HepG2 (cell line): ENCODE results near the gene SSBP2. TPM values are rescaled to one million over a fixed set of nuclear protein-coding genes. Genes with fewer than 3 reads are reported as not detected.

Experiments used
- CHCHD3 ChIP-seq: sonication (generic); formaldehyde crosslinking; IDR thresholded peaks from 2 replicates; pipeline ENCODE4 v1.8.0; 2022; ENCODE audit warnings: mild to moderate bottlenecking, missing genetic modification reagents, moderate library complexity
- CREBL2 ChIP-seq: sonication (generic); formaldehyde crosslinking; IDR thresholded peaks from 2 replicates; pipeline ENCODE4 v1.8.1; 2023; ENCODE audit warnings: missing genetic modification reagents, mild to moderate bottlenecking, borderline replicate concordance
- DNMT1 ChIP-seq: sonication (generic); formaldehyde crosslinking; IDR thresholded peaks from 2 replicates; pipeline ENCODE4 v1.5.1; 2020; ENCODE audit warnings: mild to moderate bottlenecking, missing genetic modification reagents
- GPN1 ChIP-seq: sonication (generic); formaldehyde crosslinking; IDR thresholded peaks from 2 replicates; pipeline ENCODE4 v1.5.1; 2020; ENCODE audit warnings: missing genetic modification reagents, borderline replicate concordance
- HMG20B ChIP-seq: conservative IDR thresholded peaks from 2 replicates; pipeline ENCODE4 v1.6.1; 2016; ENCODE audit warnings: missing genetic modification reagents, missing compliant biosample characterization
- KLF15 ChIP-seq: sonication (generic); formaldehyde crosslinking; IDR thresholded peaks from 2 replicates; pipeline ENCODE4 v1.8.1; 2023; ENCODE audit warnings: borderline replicate concordance, mild to moderate bottlenecking, inconsistent platforms, missing genetic modification reagents, mixed read lengths
- MAFF ChIP-seq: IDR thresholded peaks from 2 replicates; pipeline ENCODE4 v1.6.1; 2011; ENCODE audit warnings: low read depth, low read length, improper control_type of control experiment
- MED13 ChIP-seq: sonication (generic); formaldehyde crosslinking; IDR thresholded peaks from 2 replicates; pipeline ENCODE4 v1.5.0; 2020; ENCODE audit warnings: missing genetic modification reagents
- MED8 ChIP-seq: sonication (generic); formaldehyde crosslinking; IDR thresholded peaks from 2 replicates; pipeline ENCODE4 v1.8.1; 2023; ENCODE audit warnings: mild to moderate bottlenecking, missing genetic modification reagents; ENCODE audit not compliant: insufficient replicate concordance
- MLX ChIP-seq: IDR thresholded peaks from 2 replicates; pipeline ENCODE4 v1.6.1; 2016
- MXI1 ChIP-seq: IDR thresholded peaks from 3 replicates; pipeline ENCODE4 v1.6.1; 2012; ENCODE audit warnings: low read depth, low read length, inconsistent platforms, borderline replicate concordance
- NCOR1 ChIP-seq: fragments of 200-600 bp; sonication (generic); IDR thresholded peaks from 2 replicates; pipeline ENCODE4 v1.7.0; 2017; ENCODE audit warnings: antibody characterized with exemption, low read length, borderline replicate concordance
- PHF8 ChIP-seq: sonication (generic); formaldehyde crosslinking; IDR thresholded peaks from 2 replicates; pipeline ENCODE4 v1.5.0; 2020; ENCODE audit warnings: missing genetic modification reagents
- RFXAP ChIP-seq: sonication (generic); formaldehyde crosslinking; IDR thresholded peaks from 2 replicates; pipeline ENCODE4 v1.4.0; 2020; ENCODE audit warnings: missing genetic modification reagents, borderline replicate concordance
- SRSF1 ChIP-seq: fragments of 200-400 bp; formaldehyde crosslinking; optimal IDR thresholded peaks from 2 replicates; pipeline ENCODE3; 2017; ENCODE audit warnings: mild to moderate bottlenecking, low read depth, low read length, moderate library complexity
- ZBTB38 ChIP-seq: sonication (generic); formaldehyde crosslinking; IDR thresholded peaks from 2 replicates; pipeline ENCODE4 v1.5.1; 2020; ENCODE audit warnings: mild to moderate bottlenecking, missing genetic modification reagents
- ZNF205 ChIP-seq: IDR thresholded peaks from 2 replicates; pipeline ENCODE4 v1.6.1; 2018; ENCODE audit warnings: missing biosample characterization, missing genetic modification reagents
- ZNF225 ChIP-seq: sonication (generic); formaldehyde crosslinking; IDR thresholded peaks from 2 replicates; pipeline ENCODE4 v1.4.0; 2020; ENCODE audit warnings: mild to moderate bottlenecking, missing genetic modification reagents
- ZNF343 ChIP-seq: sonication (generic); formaldehyde crosslinking; IDR thresholded peaks from 2 replicates; pipeline ENCODE4 v1.4.0; 2020; ENCODE audit warnings: mild to moderate bottlenecking, missing genetic modification reagents
- ZNF543 ChIP-seq: sonication (generic); formaldehyde crosslinking; IDR thresholded peaks from 2 replicates; pipeline ENCODE4 v1.4.0; 2020; ENCODE audit warnings: mild to moderate bottlenecking, missing genetic modification reagents
- polyA plus RNA-seq, 8 experiments: library from polyadenylated mRNA; depleted of rRNA in 3 of 8; stranded (reverse) in 7 of 8; unstranded in 1 of 8; fragments of >200 nt; fragmentation: Illumina TruSeq in 4 of 8; extraction: Trizol in 4 of 8; gene quantifications; 2 replicates each; pipeline versions ENCODE4 v1.2.1 to v1.2.3, GENCODE V29; 2011 to 2016; ENCODE audit warnings: low read depth in 4 of 8, missing spikeins in 1 of 8, mixed read lengths in 1 of 8; ENCODE audit not compliant: insufficient read depth in 1 of 8
- total RNA-seq, 5 experiments: library from RNA; depleted of rRNA; stranded (reverse); fragments of >200 nt; fragmentation: Illumina TruSeq; extraction: Trizol; gene quantifications; 2 replicates each; pipeline ENCODE4 v1.2.3, GENCODE V29; 2016; ENCODE audit warnings: low read depth in 1 of 5
- TF ChIP-seq, protein P1 (sequence below): sonication (generic); formaldehyde crosslinking; IDR thresholded peaks from 2 replicates; pipeline ENCODE4 v1.4.0; 2020; ENCODE audit warnings: missing genetic modification reagents, borderline replicate concordance
- TF ChIP-seq, protein P2 (sequence below): sonication (generic); formaldehyde crosslinking; IDR thresholded peaks from 2 replicates; pipeline ENCODE4 v1.4.0; 2020; ENCODE audit warnings: missing genetic modification reagents, borderline replicate concordance

The SSBP2 gene
- total and polyA plus RNA-seq, 2 of the 13 experiments (the other 11 are each of a cell fraction or from before 2014, with no cell fraction given), result 0.16 TPM; not detected in 1

GRCh38 chr5:81371354-81371876 is 379.5 kb downstream of the SSBP2 start (continued):
- TF ChIP-seq ZNF543 (CRISPR knock-in tag) (no peak), ZNF225 (CRISPR knock-in tag) (no peak), ZBTB38 (CRISPR knock-in tag) (no peak), MXI1 (no peak), MED13 (CRISPR knock-in tag) (no peak), SRSF1 (no peak), ZNF343 (CRISPR knock-in tag) (no peak), RFXAP (CRISPR knock-in tag) (no peak), CHCHD3 (CRISPR knock-in tag) (no peak), NCOR1 (no peak), ZNF205 (CRISPR knock-in tag) (0 out of 2 replicates have a peak, but pooled peaks have one; percentile 71), CREBL2 (no peak), GPN1 (CRISPR knock-in tag) (no peak), KLF15 (CRISPR knock-in tag) (no peak), MED8 (no peak), PHF8 (CRISPR knock-in tag) (no peak), HMG20B (CRISPR knock-in tag) (peak; percentile 84), MAFF (no peak), DNMT1 (CRISPR knock-in tag) (no peak), MLX (CRISPR knock-in tag) (peak; percentile 76)
- TF ChIP-seq, protein P1, sequence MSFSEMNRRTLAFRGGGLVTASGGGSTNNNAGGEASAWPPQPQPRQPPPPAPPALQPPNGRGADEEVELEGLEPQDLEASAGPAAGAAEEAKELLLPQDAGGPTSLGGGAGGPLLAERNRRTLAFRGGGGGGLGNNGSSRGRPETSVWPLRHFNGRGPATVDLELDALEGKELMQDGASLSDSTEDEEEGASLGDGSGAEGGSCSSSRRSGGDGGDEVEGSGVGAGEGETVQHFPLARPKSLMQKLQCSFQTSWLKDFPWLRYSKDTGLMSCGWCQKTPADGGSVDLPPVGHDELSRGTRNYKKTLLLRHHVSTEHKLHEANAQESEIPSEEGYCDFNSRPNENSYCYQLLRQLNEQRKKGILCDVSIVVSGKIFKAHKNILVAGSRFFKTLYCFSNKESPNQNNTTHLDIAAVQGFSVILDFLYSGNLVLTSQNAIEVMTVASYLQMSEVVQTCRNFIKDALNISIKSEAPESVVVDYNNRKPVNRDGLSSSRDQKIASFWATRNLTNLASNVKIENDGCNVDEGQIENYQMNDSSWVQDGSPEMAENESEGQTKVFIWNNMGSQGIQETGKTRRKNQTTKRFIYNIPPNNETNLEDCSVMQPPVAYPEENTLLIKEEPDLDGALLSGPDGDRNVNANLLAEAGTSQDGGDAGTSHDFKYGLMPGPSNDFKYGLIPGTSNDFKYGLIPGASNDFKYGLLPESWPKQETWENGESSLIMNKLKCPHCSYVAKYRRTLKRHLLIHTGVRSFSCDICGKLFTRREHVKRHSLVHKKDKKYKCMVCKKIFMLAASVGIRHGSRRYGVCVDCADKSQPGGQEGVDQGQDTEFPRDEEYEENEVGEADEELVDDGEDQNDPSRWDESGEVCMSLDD, result no peak
- TF ChIP-seq, protein P2, sequence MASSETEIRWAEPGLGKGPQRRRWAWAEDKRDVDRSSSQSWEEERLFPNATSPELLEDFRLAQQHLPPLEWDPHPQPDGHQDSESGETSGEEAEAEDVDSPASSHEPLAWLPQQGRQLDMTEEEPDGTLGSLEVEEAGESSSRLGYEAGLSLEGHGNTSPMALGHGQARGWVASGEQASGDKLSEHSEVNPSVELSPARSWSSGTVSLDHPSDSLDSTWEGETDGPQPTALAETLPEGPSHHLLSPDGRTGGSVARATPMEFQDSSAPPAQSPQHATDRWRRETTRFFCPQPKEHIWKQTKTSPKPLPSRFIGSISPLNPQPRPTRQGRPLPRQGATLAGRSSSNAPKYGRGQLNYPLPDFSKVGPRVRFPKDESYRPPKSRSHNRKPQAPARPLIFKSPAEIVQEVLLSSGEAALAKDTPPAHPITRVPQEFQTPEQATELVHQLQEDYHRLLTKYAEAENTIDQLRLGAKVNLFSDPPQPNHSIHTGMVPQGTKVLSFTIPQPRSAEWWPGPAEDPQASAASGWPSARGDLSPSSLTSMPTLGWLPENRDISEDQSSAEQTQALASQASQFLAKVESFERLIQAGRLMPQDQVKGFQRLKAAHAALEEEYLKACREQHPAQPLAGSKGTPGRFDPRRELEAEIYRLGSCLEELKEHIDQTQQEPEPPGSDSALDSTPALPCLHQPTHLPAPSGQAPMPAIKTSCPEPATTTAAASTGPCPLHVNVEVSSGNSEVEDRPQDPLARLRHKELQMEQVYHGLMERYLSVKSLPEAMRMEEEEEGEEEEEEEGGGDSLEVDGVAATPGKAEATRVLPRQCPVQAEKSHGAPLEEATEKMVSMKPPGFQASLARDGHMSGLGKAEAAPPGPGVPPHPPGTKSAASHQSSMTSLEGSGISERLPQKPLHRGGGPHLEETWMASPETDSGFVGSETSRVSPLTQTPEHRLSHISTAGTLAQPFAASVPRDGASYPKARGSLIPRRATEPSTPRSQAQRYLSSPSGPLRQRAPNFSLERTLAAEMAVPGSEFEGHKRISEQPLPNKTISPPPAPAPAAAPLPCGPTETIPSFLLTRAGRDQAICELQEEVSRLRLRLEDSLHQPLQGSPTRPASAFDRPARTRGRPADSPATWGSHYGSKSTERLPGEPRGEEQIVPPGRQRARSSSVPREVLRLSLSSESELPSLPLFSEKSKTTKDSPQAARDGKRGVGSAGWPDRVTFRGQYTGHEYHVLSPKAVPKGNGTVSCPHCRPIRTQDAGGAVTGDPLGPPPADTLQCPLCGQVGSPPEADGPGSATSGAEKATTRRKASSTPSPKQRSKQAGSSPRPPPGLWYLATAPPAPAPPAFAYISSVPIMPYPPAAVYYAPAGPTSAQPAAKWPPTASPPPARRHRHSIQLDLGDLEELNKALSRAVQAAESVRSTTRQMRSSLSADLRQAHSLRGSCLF, result no peak
